ENCODE data around the gene CHD9.
"Not testable (repeated sequence)": the region's sequence is repeated elsewhere in the genome, so short reads cannot be mapped to it uniquely, and the experiment has no call there.

CHD9 gene

GRCh38 chr16:53209877-53210276, 155.1 kb downstream of the CHD9 start:
- DNase-seq = no peak

- DNase-seq = no peak
These were observed 156.5 kb downstream of the CHD9 start for GRCh38 chr16:53211253-53211652.

DNA sequence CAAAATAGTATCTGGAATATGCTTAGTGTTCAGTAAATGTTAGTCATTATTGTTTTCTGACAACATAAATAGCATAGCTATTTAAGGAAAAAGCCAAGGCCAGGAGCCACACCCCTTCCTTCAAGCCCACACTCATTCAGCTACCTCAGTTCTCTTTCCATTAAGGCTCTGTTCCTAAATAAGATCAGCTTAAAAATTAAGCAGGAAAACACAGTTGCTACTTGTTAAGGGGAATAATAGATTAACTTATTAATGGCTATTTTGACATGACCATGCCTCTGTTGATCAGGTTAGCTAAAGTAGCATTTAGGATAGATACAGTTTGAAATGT, 158.1 kb downstream of the CHD9 start:
- no peak for DNase-seq

DNA sequence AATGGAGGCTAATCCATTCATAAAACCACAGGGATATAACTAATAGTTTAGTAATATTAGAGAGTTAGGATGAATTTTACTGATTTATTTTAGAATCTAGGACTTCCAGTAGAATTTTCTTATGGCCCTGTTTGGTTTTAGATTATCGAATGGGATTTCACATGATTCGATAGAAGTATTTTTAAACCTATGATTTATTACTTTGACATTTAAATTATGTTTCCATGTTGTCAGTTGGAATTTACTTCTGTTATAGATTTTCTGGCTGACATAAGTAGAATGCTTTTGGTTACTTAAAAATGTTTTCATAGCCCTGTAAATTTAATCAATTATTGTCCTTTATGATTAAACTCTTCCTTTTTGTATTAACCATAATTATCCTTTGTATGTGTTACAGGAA, 158.8 kb downstream of the CHD9 start:
- no peak for DNase-seq

DNA sequence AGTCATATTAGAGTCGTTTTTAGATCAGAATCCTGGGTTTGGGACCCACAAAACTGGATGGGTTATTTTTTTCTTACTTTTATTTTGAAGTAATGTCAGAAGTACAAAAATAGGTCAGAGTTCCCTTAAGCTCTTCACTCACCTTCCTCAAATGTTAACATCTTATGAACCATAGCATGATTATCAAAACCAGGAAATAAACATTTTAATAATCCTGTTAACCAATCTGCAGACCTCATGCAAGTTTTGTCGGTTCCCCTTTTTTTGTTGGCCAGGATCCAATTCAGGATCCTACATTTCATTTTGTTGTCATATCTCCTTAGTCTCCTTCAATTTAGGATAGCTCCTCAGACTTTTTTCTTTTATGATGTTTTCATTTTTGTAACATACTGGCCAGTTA, 162.0 kb downstream of the CHD9 start:
- peak; percentile 1 for DNase-seq

DNA sequence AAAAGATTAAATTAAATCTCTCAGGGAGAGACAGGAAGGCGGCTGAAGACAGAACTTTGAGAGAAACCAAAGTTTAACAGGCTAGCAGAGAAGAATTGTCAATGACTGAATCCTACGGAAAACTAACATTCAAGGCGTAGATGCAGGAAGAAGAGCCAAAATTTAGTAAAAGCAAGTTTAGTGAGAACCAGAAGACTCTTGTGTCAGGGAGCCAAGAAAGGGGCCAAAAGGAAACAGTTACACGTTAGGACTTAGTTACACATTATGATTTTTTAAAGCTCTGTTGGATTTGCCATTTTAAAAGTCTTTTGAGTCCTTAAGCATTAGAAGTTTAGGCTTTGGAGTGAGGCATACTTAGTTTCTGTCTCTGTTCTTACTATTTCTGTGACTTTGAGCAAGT, 164.6 kb downstream of the CHD9 start:
- DNase-seq = no peak

DNA sequence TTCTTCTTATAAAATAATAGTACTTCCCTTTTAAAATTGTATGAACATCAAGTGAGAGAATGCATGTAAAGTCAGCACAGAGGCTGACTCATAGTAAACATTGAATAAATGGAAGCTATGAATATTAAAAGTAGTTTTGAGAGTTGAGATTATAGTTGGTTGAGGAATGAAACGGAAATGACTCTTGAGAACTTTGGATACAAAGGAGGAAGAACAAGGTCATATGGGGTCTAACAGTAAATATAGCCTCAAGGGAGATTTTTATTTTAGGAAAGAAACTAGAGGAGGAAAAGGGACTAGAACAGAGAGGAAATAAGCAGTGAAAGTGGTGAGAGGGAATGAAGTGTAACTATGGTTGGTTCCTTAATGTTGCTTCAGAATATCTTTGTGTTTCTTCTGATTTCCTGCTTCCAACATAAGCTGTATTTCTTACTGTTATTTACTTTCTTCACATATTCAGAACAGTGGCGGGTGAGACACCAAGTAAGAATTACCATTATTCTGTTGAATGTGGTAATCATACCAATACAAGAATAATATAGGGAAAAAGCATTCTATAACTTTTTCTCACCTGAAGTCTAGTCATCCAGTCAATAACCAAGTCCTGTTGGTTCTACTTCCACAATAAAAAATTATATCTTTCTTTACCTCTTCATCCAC, 165.1 kb downstream of the CHD9 start:
- no peak for DNase-seq

GRCh38 chr16:53220585-53220984, 165.8 kb downstream of the CHD9 start:
- no peak for DNase-seq

GRCh38 chr16:53224951-53225533, 170.3 kb downstream of the CHD9 start:
- peak; percentile 26 for DNase-seq

GRCh38 chr16:53232826-53233529, 178.2 kb downstream of the CHD9 start:
- no peak for DNase-seq

GRCh38 chr16:53234836-53235235, 180.0 kb downstream of the CHD9 start:
- no peak for DNase-seq

DNA sequence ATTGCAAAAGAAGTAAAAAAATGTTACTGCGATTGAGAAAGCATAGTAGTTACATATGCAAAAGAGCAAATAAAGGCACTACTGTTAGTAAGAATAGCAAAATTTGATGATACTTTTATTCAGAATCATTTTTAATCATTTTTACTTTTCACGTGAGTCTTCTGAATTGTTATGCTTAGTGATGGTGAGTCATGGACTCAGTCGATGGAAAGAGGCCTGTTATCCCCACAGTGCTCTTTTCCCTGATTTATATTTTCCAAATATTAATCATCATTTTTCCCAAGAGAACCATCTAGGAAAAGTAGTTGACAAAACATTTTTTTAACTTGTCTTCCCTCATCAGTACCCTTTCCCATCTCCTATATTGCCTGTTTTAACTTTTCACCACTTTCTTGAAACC, 181.1 kb downstream of the CHD9 start:
- DNase-seq = no peak

DNA sequence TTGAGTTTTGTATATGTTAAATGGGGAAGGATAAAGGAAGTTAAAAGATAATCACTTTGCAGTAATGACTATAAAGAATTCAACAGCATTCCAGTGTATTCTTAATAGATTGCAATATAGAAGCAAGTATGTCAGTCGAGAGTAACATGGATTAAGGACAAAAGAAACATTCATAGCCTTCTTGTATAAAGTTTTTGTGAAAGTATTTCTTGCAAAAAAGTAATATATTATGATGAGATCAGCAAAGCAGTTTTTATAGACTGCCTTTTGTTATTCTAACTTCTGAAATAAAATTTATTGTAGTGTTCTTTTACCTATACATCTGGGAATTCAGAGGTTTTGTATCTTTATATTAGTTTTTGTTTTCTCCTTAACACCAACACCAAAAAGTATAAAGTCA, 194.5 kb downstream of the CHD9 start:
- DNase-seq = no peak

- DNase-seq = no peak
These were observed 202.2 kb downstream of the CHD9 start for GRCh38 chr16:53257001-53257400.

- DNase-seq = no peak
These were observed 204.0 kb downstream of the CHD9 start for GRCh38 chr16:53258809-53259208.

DNA sequence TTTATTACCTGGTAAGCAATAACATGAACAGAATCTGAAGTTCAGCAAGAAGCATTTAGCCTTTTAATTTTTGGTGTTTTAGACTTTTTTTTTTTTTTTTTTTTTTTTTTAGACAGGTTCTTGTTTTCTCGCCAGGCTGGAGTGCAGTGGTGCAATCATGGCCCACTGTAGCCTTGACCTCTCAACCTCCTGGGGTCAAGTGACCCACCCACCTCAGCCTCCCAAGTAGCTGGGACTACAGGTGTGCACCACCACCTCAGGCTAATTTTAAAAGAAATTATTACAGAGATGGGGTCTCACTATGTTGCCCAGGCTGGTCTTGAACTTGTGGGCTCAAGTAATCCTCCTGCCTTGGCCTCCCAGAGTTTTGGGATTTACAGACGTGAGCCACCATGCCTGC, 206.5 kb downstream of the CHD9 start:
- DNase-seq = no peak

DNA sequence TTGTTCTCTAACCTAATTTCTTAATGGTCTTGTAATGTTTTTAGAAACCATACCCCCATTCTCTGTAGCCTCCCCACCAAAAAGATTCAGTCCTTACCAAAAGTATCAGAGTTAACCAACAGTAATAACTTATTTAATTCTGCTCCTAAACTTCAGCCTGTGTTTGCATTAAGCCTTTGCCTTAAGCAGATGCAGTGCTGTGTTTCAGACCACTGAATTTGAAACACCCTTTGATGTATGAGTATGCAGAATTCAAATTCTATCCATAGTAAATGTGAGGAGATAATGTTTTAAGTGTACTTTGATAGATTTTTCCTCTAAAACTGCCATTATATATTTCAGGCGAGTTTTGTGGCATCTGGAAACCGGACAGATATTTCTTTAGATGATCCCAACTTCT, 207.9 kb downstream of the CHD9 start:
- DNase-seq = no peak

- DNase-seq = no peak
These were observed 211.4 kb downstream of the CHD9 start for GRCh38 chr16:53266156-53266555.

DNA sequence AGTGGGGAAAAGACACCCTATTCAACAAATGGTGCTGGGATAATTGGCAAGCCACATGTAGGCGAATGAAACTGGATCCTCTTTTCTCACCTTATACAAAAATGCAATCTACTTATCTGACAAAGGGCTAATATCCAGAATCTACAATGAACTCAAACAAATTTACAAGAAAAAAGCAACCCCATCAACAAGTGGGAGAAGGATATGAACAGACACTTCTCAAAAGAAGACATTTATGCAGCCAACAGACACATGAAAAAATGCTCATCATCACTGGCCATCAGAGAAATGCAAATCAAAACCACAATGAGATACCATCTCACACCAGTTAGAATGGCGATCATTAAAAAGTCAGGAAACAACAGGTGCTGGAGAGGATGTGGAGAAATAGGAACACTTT, 223.7 kb downstream of the CHD9 start:
- not testable (repeated sequence) for DNase-seq

DNA sequence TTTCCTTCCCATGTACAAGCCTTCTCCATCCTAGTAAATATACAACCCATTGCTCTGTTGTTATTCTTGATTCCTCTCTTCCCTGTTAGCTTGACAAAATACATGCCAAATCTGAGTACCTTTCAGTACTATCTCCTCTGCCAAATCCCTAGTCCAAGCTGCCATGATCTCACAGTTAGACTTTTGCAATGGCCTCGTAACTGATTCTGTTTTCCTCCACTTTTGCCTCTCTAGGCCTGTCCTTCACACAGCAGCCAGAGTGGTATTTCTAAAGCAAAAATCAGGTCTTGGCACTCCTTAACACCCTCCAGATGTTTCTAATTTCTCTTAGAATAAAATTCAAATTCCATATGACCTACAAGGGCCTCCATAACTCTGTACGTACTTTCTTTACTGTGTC, 226.5 kb downstream of the CHD9 start:
- no peak for DNase-seq

DNA sequence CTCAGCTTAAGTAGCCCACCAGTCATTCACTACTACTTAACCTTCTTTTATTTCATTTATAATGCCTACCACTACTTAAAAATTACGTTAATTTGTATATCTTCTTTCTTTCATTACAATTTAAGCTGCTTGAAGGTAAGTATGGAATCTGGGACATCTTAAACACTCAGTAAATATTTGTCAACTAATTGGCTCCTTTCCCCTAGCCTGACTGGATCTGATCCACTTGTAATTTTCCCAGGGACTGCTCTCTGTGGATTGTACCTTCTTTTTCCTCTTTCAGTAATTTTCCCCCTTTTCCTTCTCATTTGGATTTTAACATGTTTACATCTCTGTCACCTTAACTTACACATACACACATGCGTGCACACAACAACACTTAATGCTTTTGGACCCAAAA, 227.1 kb downstream of the CHD9 start:
- no peak for DNase-seq

- no peak for DNase-seq
These were observed 227.5 kb downstream of the CHD9 start for GRCh38 chr16:53282328-53282727.

GRCh38 chr16:53282975-53283946, 228.5 kb downstream of the CHD9 start:
- no peak for DNase-seq

DNA sequence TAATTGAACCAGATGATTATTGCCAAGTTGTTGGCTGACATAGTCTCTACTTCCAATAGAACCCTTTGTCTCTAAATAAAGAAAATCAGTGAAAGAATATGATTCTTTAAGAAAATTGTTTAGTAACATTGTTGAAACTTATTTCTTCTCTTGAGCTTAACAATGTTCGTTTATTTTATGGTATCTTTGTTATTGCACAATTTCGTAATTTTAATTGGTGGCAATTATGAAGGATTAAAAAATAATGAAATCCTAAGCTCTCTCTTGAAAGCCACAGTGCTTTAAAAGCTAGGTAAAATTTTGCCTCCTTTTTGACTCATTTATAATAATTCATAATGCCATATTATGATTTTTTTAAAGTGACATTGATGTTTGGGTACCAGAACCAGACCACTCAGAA, 230.4 kb downstream of the CHD9 start:
- no peak for DNase-seq
